ENCODE data around the gene ANAPC1. TPM values are rescaled to one million over a fixed set of nuclear protein-coding genes. Genes with fewer than 3 reads are reported as not detected.
"Not testable (repeated sequence)": the region's sequence is repeated elsewhere in the genome, so short reads cannot be mapped to it uniquely, and the experiment has no call there.

ANAPC1 gene
- total RNA-seq, 4 donors from 2014 or later: 31.0 to 75.3 (median 58.2) TPM

DNA sequence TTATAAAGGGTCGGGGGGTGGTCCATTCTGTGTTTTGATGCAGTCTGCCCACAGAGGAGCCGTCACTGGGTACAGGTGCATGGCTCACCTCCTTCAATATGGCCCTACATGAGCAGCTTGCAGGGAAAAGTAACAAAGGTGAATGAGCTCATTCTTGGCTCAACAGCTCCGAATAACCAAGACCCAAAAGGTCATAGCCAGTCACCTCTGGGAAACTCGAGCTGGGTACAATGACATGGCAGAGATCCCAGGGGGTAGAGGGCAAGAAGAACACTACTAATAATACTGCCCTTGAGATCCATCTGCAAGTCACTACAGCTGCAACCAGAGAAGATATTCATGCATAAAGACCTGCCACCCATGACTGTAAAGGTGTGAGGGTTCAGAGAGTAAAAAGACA lies 106.8 kb downstream of the ANAPC1 start:
- H3K4me1 ChIP-seq; H3K27ac ChIP-seq; H3K36me3 ChIP-seq; H3K9me3 ChIP-seq; H3K4me3 ChIP-seq; H3K27me3 ChIP-seq; DNase-seq (ENCODE audit: low spot score in 2 of 2): not testable (repeated sequence)
- WGBS, 2 donors: 69 to 80% methylated on average over 4 of the region's 4 CpGs

DNA sequence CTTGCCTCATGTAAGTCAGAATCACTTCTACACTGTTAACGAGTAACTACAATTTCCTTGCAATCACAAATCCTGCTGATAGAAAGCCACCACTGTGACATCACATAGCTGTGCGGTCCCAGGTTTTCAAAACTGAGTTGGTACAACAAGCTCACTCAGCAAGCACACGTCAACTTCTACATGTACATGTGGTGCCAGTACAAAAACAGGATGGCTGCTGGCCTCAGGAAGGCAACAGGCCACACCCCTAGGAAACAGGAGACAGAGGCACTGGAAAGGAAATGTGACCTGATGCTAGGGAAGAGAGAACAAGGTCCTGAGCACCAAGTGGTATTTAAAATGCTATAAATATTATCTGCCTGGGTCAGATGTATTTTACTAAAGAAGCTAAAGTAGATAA lies 107.7 kb downstream of the ANAPC1 start:
- 80 to 100% methylated on average over 1 of the region's 3 CpGs for WGBS, 2 donors
- not testable (repeated sequence) for H3K9me3 ChIP-seq; H3K4me3 ChIP-seq; H3K36me3 ChIP-seq; H3K4me1 ChIP-seq; DNase-seq (ENCODE audit: low spot score in 2 of 2); H3K27ac ChIP-seq; H3K27me3 ChIP-seq

DNA sequence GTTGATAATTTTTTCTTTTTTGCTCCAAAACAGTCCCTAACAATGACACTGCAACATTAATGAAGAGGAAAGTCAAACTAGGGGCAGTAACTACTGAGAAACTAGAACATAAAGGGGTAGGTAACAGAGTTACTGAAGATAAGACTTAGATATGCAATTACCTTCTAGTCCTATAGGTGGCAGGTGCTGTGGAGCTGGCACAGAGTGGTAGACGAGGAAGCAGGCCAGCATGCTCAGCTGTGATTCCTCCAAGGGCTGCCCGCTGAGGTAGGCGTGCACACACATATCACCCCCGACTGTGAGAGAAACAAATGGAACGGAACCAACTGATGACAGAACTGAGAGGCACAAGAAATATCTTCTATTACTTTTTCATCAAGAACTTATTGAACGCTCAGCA lies 111.8 kb downstream of the ANAPC1 start:
- H3K4me3 ChIP-seq; H3K4me1 ChIP-seq; DNase-seq (ENCODE audit: low spot score in 2 of 2); H3K9me3 ChIP-seq; H3K27ac ChIP-seq; H3K27me3 ChIP-seq: not testable (repeated sequence)
- peaks cover 0 to 17% (median 0%) of the 10 kb centered on the region in 3 donors for H3K36me3 ChIP-seq
- 27 to 38% methylated on average over 1 of the region's 6 CpGs for WGBS, 2 donors

DNA sequence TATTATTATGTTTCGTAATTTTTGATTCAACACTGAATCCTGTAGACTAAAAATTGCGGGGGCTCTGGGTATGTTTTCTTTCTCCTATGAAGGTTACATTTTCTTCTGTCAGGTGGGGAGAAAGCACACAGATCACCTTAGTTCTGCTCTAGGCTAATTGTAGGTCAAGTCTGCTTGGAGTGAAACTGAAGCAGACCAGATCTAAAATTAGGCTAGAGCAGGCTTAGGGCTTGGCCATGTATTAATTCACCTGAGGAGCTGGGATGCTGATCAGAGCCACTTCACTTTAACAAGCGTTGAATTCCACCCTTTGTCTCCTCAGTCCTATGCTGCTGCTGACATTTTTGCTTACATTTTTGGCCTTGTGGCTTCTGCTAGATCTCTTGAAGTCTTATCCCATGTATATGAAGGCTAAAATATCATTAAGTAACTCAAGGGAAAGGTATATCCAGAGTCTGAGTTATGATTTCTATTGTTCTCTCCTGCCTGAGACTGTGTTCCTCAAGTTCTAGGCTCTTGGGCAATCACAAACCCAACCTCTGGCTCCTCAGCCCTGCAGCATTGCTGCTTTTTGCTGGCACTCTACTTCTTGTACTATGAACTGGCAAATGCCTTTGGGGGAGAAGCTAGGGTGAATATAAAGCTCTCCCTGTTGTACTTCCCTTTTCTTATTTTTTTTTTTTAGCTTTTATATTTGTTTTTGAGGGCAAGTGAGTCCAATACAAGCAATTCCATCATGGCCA lies 112.9 kb downstream of the ANAPC1 start:
- not testable (repeated sequence) for H3K27me3 ChIP-seq; H3K4me3 ChIP-seq; DNase-seq (ENCODE audit: low spot score in 2 of 2); H3K9me3 ChIP-seq; H3K27ac ChIP-seq; H3K4me1 ChIP-seq
- 96 to 100% methylated on average over 2 of the region's 3 CpGs for WGBS, 2 donors
- peaks cover 0 to 18% (median 0%) of the 10 kb centered on the region in 3 donors for H3K36me3 ChIP-seq

DNA sequence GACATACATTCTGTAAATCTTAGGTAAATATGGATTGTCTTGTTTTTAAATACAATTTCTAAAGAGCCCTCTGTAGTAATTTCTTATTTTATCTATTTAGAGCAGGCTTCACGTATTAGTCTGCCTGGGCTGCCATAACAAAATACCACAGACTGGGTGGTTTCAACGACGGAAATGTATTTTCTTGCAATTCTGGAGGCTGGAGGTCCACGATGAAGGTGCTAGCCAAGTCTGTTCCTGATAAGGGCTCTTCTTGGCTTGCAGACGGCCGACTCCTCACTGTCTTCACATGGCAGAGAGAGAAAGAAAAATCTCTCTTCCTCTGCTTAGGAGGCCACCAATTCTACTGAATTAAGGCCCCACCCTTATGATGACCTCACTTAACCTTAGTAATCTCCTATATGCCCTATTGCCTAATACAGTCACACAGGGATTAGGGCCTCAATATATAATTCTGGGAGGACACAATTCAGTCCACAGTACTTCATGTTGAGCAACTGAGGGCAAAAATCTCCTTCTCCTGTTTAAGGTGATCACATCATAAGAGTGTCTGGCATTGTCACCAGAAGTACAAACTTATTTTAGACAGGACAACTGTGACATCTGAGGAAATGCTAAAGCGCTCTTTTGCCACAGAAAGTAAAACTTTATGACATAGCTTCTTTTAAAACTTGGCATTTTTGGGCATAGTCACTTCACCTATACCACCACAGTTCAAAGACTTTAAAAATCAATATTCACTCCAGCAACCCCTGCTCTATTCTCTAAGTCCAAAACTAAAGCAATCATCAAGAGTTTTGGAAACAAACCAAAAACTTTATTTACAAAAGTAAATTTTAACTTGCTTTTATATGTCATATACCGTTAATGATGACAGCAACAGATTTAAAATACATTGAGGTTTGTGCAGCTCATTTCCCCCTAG lies 115.5 kb downstream of the ANAPC1 start:
- not testable (repeated sequence) for H3K27me3 ChIP-seq; H3K9me3 ChIP-seq; H3K27ac ChIP-seq; H3K4me3 ChIP-seq; H3K4me1 ChIP-seq; DNase-seq (ENCODE audit: low spot score in 2 of 2)
- WGBS, 2 donors: 94 to 97% methylated on average over 7 to 8 of the region's 8 CpGs
- H3K36me3 ChIP-seq: peaks cover 0 to 18% (median 0%) of the 10 kb centered on the region in 3 donors

DNA sequence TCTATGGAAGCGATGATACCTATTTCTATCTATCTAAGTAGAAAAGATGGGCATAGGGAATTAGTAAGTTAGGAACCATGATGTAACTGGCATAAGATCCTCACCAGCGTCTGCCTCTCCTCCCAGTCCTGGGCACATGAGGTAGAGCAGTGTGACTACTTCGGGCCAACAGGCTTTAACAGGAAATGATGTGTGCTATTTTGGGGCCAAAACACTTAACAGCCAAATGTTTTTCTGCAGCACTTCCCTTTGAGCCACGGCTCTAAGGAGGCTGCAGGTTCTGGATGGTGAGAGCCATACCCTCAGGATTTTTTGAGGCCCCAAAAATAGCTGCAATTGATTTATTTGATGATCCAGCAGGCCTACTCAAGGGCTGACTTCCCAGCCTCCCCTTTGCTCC lies 116.9 kb downstream of the ANAPC1 start:
- peaks cover 0 to 21% (median 0%) of the 10 kb centered on the region in 3 donors for H3K36me3 ChIP-seq
- not testable (repeated sequence) for H3K4me1 ChIP-seq; H3K27ac ChIP-seq; H3K27me3 ChIP-seq; H3K4me3 ChIP-seq; DNase-seq (ENCODE audit: low spot score in 2 of 2); H3K9me3 ChIP-seq
- 63 to 64% methylated on average over 3 to 4 of the region's 4 CpGs for whole genome bisulfite sequencing, 2 donors

DNA sequence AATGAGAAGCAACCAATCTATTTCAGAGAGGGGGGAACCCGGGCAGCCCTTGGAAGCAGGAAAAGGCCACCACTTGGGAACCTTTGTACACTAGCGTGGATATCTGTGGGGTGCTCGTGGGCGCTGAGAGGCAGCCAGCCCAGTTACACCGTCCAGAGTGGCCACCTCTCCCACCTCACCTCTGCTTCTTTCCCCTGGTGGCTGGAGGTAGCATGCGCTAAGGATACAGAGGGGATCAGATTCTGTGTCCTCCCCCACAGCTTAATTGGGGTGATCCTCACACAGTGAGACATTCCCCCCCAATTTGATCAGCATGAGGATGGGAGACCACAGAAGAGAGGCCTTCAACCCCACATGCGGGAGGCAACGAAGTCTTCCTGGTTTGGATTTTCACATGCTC lies 117.7 kb downstream of the ANAPC1 start:
- H3K27ac ChIP-seq; DNase-seq (ENCODE audit: low spot score in 2 of 2); H3K4me3 ChIP-seq; H3K4me1 ChIP-seq; H3K9me3 ChIP-seq; H3K27me3 ChIP-seq: not testable (repeated sequence)
- WGBS, 2 donors: 85 to 100% methylated on average over 3 of the region's 8 CpGs
- H3K36me3 ChIP-seq: peaks cover 0 to 22% (median 0%) of the 10 kb centered on the region in 3 donors

DNA sequence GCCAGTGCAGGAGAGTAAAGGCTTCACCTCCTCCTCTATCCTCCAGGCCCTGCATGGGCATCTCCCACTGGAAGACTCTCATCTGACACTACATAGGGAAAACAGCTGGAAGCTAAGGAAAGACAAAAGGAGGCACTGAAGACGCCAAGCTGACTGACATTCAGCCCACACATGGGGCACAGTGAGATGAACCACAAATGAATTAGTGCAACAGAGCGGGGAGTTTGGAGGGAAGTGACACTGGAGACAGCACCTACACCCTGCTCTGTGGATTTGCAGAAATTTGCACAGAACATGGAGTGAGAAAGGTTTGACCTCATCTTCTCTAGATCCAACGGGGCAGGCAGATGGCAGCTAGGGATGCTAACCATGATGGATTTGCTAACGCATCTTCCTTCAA lies 119.8 kb downstream of the ANAPC1 start:
- not testable (repeated sequence) for H3K27ac ChIP-seq; H3K4me3 ChIP-seq; H3K27me3 ChIP-seq; H3K4me1 ChIP-seq; H3K9me3 ChIP-seq; DNase-seq (ENCODE audit: low spot score in 2 of 2)
- peaks cover 0 to 29% (median 0%) of the 10 kb centered on the region in 3 donors for H3K36me3 ChIP-seq
- 92 to 100% methylated on average over 4 of the region's 4 CpGs for WGBS, 2 donors

DNA sequence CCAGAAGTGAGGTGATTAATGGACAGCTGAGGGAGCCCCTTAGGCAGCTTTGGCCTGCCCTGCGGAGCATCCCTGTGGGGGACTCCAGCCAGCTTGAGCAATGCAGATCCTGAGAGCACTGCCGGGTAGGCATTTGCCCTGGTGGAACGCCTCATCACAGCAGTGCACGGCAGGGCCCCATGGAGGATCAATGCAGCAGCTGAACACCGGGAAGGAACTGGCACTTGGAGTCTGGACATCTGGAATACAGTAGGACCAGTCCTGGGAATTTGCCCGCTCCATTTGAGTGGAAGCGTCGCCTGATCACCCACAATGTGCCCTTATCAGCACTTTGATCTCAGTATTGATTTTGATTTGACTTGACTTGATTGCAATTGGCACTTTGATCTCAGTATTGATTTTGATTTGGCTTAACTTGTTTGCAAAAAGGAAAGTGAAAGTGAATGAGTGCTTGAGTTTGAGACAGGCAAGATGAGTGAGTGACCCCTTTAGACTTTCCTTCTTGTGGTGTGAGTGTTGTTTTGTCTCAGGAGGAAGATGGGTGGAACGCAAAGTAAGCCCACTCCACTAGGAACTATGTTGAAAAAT lies 123.2 kb downstream of the ANAPC1 start:
- not testable (repeated sequence) for H3K27ac ChIP-seq; H3K27me3 ChIP-seq; H3K9me3 ChIP-seq; H3K4me3 ChIP-seq; H3K4me1 ChIP-seq; DNase-seq (ENCODE audit: low spot score in 2 of 2)
- peaks cover 0 to 16% (median 0%) of the 10 kb centered on the region in 3 donors for H3K36me3 ChIP-seq
- 100% methylated on average over 2 to 4 of the region's 9 CpGs for WGBS, 2 donors

DNA sequence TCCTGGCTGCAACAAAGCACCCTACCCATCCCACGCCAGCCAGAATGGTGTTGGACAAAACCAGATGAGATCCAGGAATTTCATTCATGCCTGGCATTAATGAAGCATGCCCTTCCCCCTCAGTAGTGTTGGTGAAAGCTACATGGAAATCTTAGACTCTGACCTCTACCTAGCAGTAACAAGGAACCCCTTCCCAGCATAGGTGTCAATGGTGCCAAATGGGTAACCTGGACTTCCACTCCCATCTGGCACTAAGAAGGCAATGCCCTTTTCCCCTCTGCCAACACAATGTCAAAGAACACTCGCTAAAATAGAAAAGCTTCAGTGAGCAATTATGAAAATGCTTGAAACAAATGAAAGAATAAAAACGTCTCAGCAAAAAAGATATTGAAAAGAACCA lies 131.5 kb downstream of the ANAPC1 start:
- not testable (repeated sequence) for H3K36me3 ChIP-seq; H3K27me3 ChIP-seq; H3K9me3 ChIP-seq; DNase-seq (ENCODE audit: low spot score in 2 of 2); H3K4me3 ChIP-seq; H3K4me1 ChIP-seq; H3K27ac ChIP-seq
- WGBS, 2 donors: 81 to 100% methylated on average over 1 to 2 of the region's 3 CpGs

DNA sequence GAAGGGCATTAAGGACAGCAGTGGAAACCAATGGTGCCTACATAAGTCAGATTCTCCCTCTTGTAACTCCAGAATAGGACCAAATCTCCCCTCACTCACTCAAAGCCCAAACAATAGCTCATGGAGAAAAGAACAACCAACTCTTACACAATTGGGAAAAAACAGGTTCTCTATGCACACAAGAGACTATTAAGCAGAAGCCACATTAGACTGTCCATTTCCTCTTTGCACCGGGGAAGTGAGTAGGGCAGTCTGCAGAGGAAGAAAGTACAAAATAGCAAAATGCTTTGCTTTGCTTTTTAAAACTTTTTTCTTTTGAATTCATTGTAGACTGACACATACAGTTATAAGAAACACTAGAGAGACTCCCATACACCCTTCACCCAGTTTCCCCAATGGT lies 133.4 kb downstream of the ANAPC1 start:
- not testable (repeated sequence) for H3K9me3 ChIP-seq; H3K27me3 ChIP-seq; H3K27ac ChIP-seq; H3K4me1 ChIP-seq; H3K4me3 ChIP-seq; H3K36me3 ChIP-seq; DNase-seq (ENCODE audit: low spot score in 2 of 2)
- WGBS, 2 donors: 50 to 60% methylated on average over 1 of the region's 1 CpG

DNA sequence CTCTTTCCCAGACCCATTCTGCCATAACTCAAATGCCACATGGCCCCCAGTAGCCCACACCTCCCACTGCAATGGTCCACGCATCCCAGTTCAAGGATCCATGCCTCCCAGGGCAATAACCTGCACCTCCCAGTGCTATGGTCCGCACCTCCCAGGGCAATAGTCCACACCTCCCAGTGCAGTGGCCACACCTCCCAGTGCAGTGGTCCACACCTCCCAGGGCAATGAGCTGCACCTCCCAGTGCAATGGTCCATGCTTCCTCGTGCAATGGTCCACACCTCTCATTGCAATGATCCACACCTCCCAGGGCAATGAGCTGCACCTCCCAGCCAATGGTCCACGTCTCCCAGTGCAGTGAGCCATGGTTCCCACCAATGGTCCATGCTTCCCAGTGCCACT lies 135.6 kb downstream of the ANAPC1 start:
- H3K4me1 ChIP-seq; H3K27me3 ChIP-seq; H3K36me3 ChIP-seq; H3K4me3 ChIP-seq; H3K9me3 ChIP-seq; H3K27ac ChIP-seq; DNase-seq (ENCODE audit: low spot score in 2 of 2): not testable (repeated sequence)
- 80 to 100% methylated on average over 2 of the region's 4 CpGs for WGBS, 2 donors
